ENCODE data around the gene TBX6. TPM values are rescaled to one million over a fixed set of nuclear protein-coding genes. Genes with fewer than 3 reads are reported as not detected.

TBX6 gene
- total and polyA plus RNA-seq, 10 of the 15 experiments (the other 5 are each of a cell fraction or from before 2014, with no cell fraction given): 0.08 to 0.90 (median 0.31) TPM; not detected in 2

- no peak for TF ChIP-seq IRF3 (IDR thresholded peaks at IDR 0.05)
- no peak for TF ChIP-seq NFXL1 (IDR thresholded peaks at IDR 0.05; ENCODE audit: borderline replicate concordance)
- no peak for TF ChIP-seq CBX5 (IDR thresholded peaks at IDR 0.05; ENCODE audit: low read depth)
- TF ChIP-seq CHD4 (IDR thresholded peaks at IDR 0.05): no peak
- TF ChIP-seq CHD1 (IDR thresholded peaks at IDR 0.05; ENCODE audit: low read depth, low read length): no peak
Measured at GRCh38 chr16:30051518-30051917, 40.2 kb downstream of the TBX6 start (continued).

- DNase-seq (ENCODE audit: low read depth, low spot score) (no peak), ATAC-seq (no peak), FAIRE-seq (no peak)
- no TSS peak for BruUV-seq (replicated peaks)
- no peak overlapping the region for H3K27ac ChIP-seq (ENCODE audit: control insufficient read depth, insufficient read depth)
- in situ Hi-C loops (cut with MboI): no loop called here
- ChIA-PET RAD21 (ENCODE audit: unreplicated experiment) (interaction anchor here (1.5 kb wide), 1 partner anchor 17 kb away, joined by 9 read pairs; no protein-coding TSS in a partner anchor), SMC1A (ENCODE audit: uncharacterized antibody, unreplicated experiment) (no interaction called here), CTCF (no interaction called here), POLR2A (no interaction called here)
- H3K9ac ChIP-seq (ENCODE audit: control insufficient read depth, insufficient read depth, low read length): no peak overlapping the region
- intact Hi-C loops (cut with micrococcal nuclease; ENCODE audit: unreplicated experiment): no loop called here
- no peaks in the 10 kb centered on the region for H3K79me2 ChIP-seq (ENCODE audit: control insufficient read depth, insufficient read depth, low read length)
- no peaks in the 10 kb centered on the region for H3K36me3 ChIP-seq (ENCODE audit: control insufficient read depth in 2 of 2, insufficient read depth in 2 of 2, low read length in 1 of 2)
- TF ChIP-seq CHD2 (IDR thresholded peaks at IDR 0.05; ENCODE audit: borderline replicate concordance, low read depth, low read length) (no peak), POLR2A (IDR thresholded peaks at IDR 0.05; ENCODE audit: low read depth, low read length) (no peak), ATF3 (IDR thresholded peaks at IDR 0.05; ENCODE audit: borderline replicate concordance, extremely low read depth, low read depth, low read length) (no peak), SPI1 (IDR thresholded peaks at IDR 0.05; ENCODE audit: borderline replicate concordance, insufficient read depth, low read depth, low read length) (no peak)
- WGBS (ENCODE audit: insufficient coverage, insufficient replicate concordance, low lambda C conversion rate, missing lambda C conversion rate): 86% methylated on average over 8 of the region's 8 CpGs
- H4K20me1 ChIP-seq (ENCODE audit: control insufficient read depth, insufficient read depth): no peaks in the 10 kb centered on the region
- no peaks in the 10 kb centered on the region for H3K9me3 ChIP-seq (replicated peaks; ENCODE audit: control insufficient read depth, insufficient read depth, low read length)
- no peak overlapping the region for H2AFZ ChIP-seq (ENCODE audit: control insufficient read depth, low read depth, low read length)
- H3K4me2 ChIP-seq (ENCODE audit: control insufficient read depth, insufficient read depth): no peak overlapping the region
- H3K4me3 ChIP-seq: no peak overlapping the region
- H3K27me3 ChIP-seq (replicated peaks in 1 of 2; ENCODE audit: control insufficient read depth in 2 of 2, insufficient read depth in 2 of 2, low read length in 1 of 2): no peaks in the 10 kb centered on the region
- H3K4me1 ChIP-seq (ENCODE audit: control insufficient read depth, insufficient read depth, low read length): peaks cover 3% of the 10 kb centered on the region; the same call in 1 of the 2 replicates
Measured at GRCh38 chr16:30049871-30050270, 41.9 kb downstream of the TBX6 start.

Data from GM12878 (cell line).